Upper lobe of left lung (tissue), 4 donors: ENCODE measurements around the gene CCBE1.

Experiments used
- EP300 ChIP-seq, 4 donors: sonication (generic); formaldehyde crosslinking; IDR thresholded peaks; one replicate each; pipeline ENCODE4 v1.5.1; 2017; ENCODE audit warnings: antibody characterized with exemption in 4 of 4, control low read depth in 2 of 4
- POLR2A ChIP-seq, 4 donors: fragments of 450-650 bp; IDR thresholded peaks; one replicate each; pipeline ENCODE4 v1.5.1; 2016 to 2017; ENCODE audit warnings: antibody characterized with exemption in 4 of 4, mild to moderate bottlenecking in 2 of 4

DNA sequence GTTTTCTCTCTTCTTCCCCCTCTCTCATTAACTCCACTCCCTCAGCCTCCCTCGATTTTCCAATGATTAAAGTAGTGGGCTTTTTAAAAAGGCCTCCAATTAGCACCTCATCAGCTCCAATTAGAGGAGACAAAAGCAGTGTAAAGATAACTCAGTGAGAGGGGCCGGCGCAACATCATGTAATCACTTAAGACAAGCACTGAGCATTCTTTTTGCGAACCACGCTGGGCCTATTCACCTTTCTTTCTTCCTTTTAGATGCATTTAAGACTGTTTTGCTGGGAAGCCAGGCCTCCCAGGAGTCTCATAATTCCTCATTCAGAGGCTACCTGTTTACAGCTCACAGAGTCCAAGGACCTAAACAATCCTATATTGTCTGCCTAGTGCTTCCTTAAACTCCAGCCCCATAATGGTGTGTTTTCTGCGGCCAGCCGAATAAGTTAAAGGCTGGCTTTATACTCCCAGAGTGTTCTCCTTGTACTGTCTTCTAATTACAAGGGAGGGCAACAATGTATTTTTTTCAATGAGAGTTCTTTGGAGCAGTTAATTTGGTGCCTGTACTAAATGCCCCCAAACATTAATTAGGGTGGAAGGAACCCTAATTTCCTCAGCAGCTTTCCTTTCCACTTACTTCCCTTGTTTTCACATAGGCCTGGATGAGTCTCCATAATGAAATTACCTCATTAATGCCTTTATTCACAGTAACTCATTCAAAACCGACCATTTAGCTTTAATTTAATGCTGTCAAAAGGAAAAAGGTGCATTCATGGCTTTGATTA lies 310.1 kb downstream of the CCBE1 start:
- TF ChIP-seq POLR2A (IDR thresholded peaks at IDR 0.05) (no peak), EP300 (IDR thresholded peaks at IDR 0.05) (no peak)
